H1 (cell line): ENCODE results near the gene DIP2B. TPM values are rescaled to one million over a fixed set of nuclear protein-coding genes. Genes with fewer than 3 reads are reported as not detected.

ENCODE experiments used
- CTCF ChIA-PET: fragments of 300-600 bp; sonication (Branson Sonifier 250); formaldehyde crosslinking; loops from one replicate; lab custom pipeline; 2021; ENCODE audit not compliant: partially characterized antibody; lab: Charles Lee
- POLR2A ChIA-PET: fragments of 300-600 bp; sonication (Branson Sonifier 250); formaldehyde crosslinking; loops from one replicate; lab custom pipeline; 2021; ENCODE audit warnings: inconsistent platforms; ENCODE audit not compliant: partially characterized antibody; lab: Charles Lee
- DNase-seq, 2 experiments: peaks; one replicate each; pipeline versions ENCODE4 v3.0.0 to v3.0.0-alpha.2; 2010 to 2022; ENCODE audit warnings: low spot score in 2 of 2, low read depth in 1 of 2, mixed read lengths in 1 of 2
- FAIRE-seq: peaks from 2 replicates; lab custom pipeline; 2011; peaks lifted over from hg19 to GRCh38; lab: Jason Lieb, UNC
- H2AFZ ChIP-seq: 2 replicates; pipeline ENCODE4 v1.8.1; 2012; ENCODE audit warnings: low read length, inconsistent platforms
- H2AK5ac ChIP-seq: 2 replicates; pipeline ENCODE4 v1.6.1; 2013; ENCODE audit warnings: low read depth, low read length
- H2BK120ac ChIP-seq: replicated peaks from 2 replicates; pipeline ENCODE3; 2013; ENCODE audit warnings: low read depth, low read length, inconsistent platforms
- H2BK12ac ChIP-seq: 2 replicates; pipeline ENCODE4 v1.6.1; 2013; ENCODE audit warnings: low read depth, low read length
- H2BK15ac ChIP-seq: 2 replicates; pipeline ENCODE4 v1.6.1; 2013; ENCODE audit warnings: low read length
- H2BK20ac ChIP-seq: 2 replicates; pipeline ENCODE4 v1.6.1; 2013; ENCODE audit warnings: low read length
- H2BK5ac ChIP-seq: 2 replicates; pipeline ENCODE4 v1.6.1; 2013; ENCODE audit warnings: low read depth, low read length
- H3K14ac ChIP-seq: 2 replicates; pipeline ENCODE4 v1.6.1; 2013; ENCODE audit warnings: inconsistent platforms; ENCODE audit not compliant: insufficient read length
- H3K18ac ChIP-seq: 2 replicates; pipeline ENCODE4 v1.6.1; 2013; ENCODE audit warnings: low read length; ENCODE audit errors: extremely low read depth
- H3K23ac ChIP-seq: 2 replicates; pipeline ENCODE4 v1.6.1; 2013; ENCODE audit warnings: inconsistent platforms; ENCODE audit not compliant: insufficient read length
- H3K23me2 ChIP-seq: 2 replicates; pipeline ENCODE4 v1.6.1; 2013; ENCODE audit warnings: low read depth, low read length
- H3K27ac ChIP-seq: 2 replicates; pipeline ENCODE4 v1.6.1; 2011; ENCODE audit warnings: low read depth, low read length, inconsistent platforms
- H3K27me3 ChIP-seq, 4 experiments: replicated peaks in 1 of 4; 1 replicate in 1 of 4; 2 replicates in 3 of 4; pipeline versions ENCODE4 v1.6.1 to v1.8.1; 2011 to 2013; ENCODE audit warnings: low read length in 3 of 4, mild to moderate bottlenecking in 3 of 4, inconsistent platforms in 2 of 4, mixed read lengths in 2 of 4, moderate library complexity in 1 of 4; ENCODE audit not compliant: control insufficient read depth in 3 of 4, insufficient read depth in 3 of 4; ENCODE audit errors: extremely low read depth in 1 of 4
- H3K36me3 ChIP-seq, 4 experiments: 2 replicates each; pipeline versions ENCODE4 v1.6.1 to v1.8.1; 2011 to 2013; ENCODE audit warnings: mild to moderate bottlenecking in 4 of 4, low read length in 3 of 4, moderate library complexity in 2 of 4, control low read depth in 1 of 4, inconsistent platforms in 1 of 4; ENCODE audit not compliant: insufficient read depth in 4 of 4, control insufficient read depth in 2 of 4
- H3K4ac ChIP-seq: replicated peaks from 2 replicates; pipeline ENCODE3; 2013; ENCODE audit warnings: low read length, low read depth, mixed read lengths, inconsistent platforms; ENCODE audit not compliant: insufficient read length
- H3K4me1 ChIP-seq, 4 experiments: replicated peaks in 1 of 4; 1 replicate in 1 of 4; 2 replicates in 3 of 4; pipeline versions ENCODE4 v1.6.1 to v1.8.1; 2011 to 2013; ENCODE audit warnings: low read length in 3 of 4, inconsistent platforms in 2 of 4, mixed read lengths in 1 of 4; ENCODE audit not compliant: insufficient read depth in 4 of 4, control insufficient read depth in 3 of 4
- H3K4me2 ChIP-seq, 2 experiments: 2 replicates each; pipeline versions ENCODE4 v1.6.1 to v1.8.1; 2011 to 2013; ENCODE audit warnings: low read depth in 2 of 2, low read length in 2 of 2, control low read depth in 1 of 2, inconsistent platforms in 1 of 2, mild to moderate bottlenecking in 1 of 2; ENCODE audit not compliant: insufficient read depth in 1 of 2
- H3K4me3 ChIP-seq, 4 experiments: fragments of 200-600, 300-600 bp in 1 of 4; sonication (generic), shearing (Covaris generic), sonication (Bioruptor Twin) in 1 of 4; 2 replicates each; pipeline versions ENCODE4 v1.5.1 to v1.8.1; 2011 to 2016; ENCODE audit warnings: low read length in 4 of 4, low read depth in 3 of 4, control low read depth in 2 of 4, inconsistent platforms in 2 of 4, mild to moderate bottlenecking in 2 of 4, mixed read lengths in 1 of 4, moderate library complexity in 1 of 4; ENCODE audit not compliant: insufficient read depth in 2 of 4; ENCODE audit errors: extremely low read depth in 1 of 4
- H3K56ac ChIP-seq: replicated peaks from 2 replicates; pipeline ENCODE3; 2013; ENCODE audit warnings: low read depth, mild to moderate bottlenecking, mixed read lengths, low read length, inconsistent platforms; ENCODE audit not compliant: insufficient read length
- H3K79me1 ChIP-seq: 2 replicates; pipeline ENCODE4 v1.6.1; 2013; ENCODE audit warnings: low read depth, low read length, control low read depth
- H3K79me2 ChIP-seq, 2 experiments: 2 replicates each; pipeline versions ENCODE4 v1.6.1 to v1.8.1; 2012 to 2013; ENCODE audit warnings: low read length in 2 of 2, mild to moderate bottlenecking in 2 of 2, inconsistent platforms in 1 of 2; ENCODE audit not compliant: insufficient read depth in 2 of 2, control insufficient read depth in 1 of 2
- H3K9ac ChIP-seq, 4 experiments: replicated peaks in 1 of 4; 1 replicate in 1 of 4; 2 replicates in 3 of 4; pipeline versions ENCODE4 v1.6.1 to v1.8.1; 2011 to 2013; ENCODE audit warnings: low read depth in 3 of 4, low read length in 3 of 4, control low read depth in 2 of 4, mild to moderate bottlenecking in 2 of 4, moderate library complexity in 2 of 4, inconsistent platforms in 1 of 4; ENCODE audit errors: extremely low read depth in 1 of 4
- H3K9me3 ChIP-seq, 2 experiments: 2 replicates each; pipeline versions ENCODE4 v1.6.1 to v1.8.1; 2012 to 2013; ENCODE audit warnings: mild to moderate bottlenecking in 2 of 2, moderate library complexity in 2 of 2, control low read depth in 1 of 2, inconsistent platforms in 1 of 2, low read depth in 1 of 2, low read length in 1 of 2, mixed read lengths in 1 of 2; ENCODE audit not compliant: insufficient read depth in 2 of 2
- H4K20me1 ChIP-seq, 2 experiments: replicated peaks in 1 of 2; 2 replicates each; pipeline versions ENCODE3 to v1.8.1; 2011 to 2013; ENCODE audit warnings: inconsistent platforms in 2 of 2, low read length in 2 of 2, mild to moderate bottlenecking in 1 of 2; ENCODE audit not compliant: insufficient read depth in 2 of 2, control insufficient read depth in 1 of 2
- H4K5ac ChIP-seq: 2 replicates; pipeline ENCODE4 v1.6.1; 2013; ENCODE audit warnings: low read length, low read depth, mixed read lengths, inconsistent platforms; ENCODE audit not compliant: insufficient read length
- H4K8ac ChIP-seq: 2 replicates; pipeline ENCODE4 v1.8.0; 2013; ENCODE audit warnings: mild to moderate bottlenecking, moderate library complexity, low read length, inconsistent platforms; ENCODE audit not compliant: insufficient read depth; ENCODE audit errors: extremely low read depth
- H4K91ac ChIP-seq: replicated peaks from 2 replicates; pipeline ENCODE3; 2013; ENCODE audit warnings: low read length, mixed read lengths, inconsistent platforms; ENCODE audit not compliant: insufficient read length
- ASH2L ChIP-seq: fragments of 200-600, 300-600 bp; sonication (generic); IDR thresholded peaks from one replicate; pipeline ENCODE4 v1.7.1; 2017; ENCODE audit warnings: low read length
- WGBS, 2 experiments: shearing (Covaris generic) in 1 of 2; methylation state at CpG; one replicate each; pipeline versions ENCODE4 v1.1.6 to v1.1.7; 2013 to 2015; ENCODE audit warnings: low lambda C conversion rate in 2 of 2, mixed read lengths in 2 of 2, inconsistent platforms in 1 of 2, low coverage in 1 of 2, missing lambda C conversion rate in 1 of 2; ENCODE audit not compliant: insufficient replicate concordance in 2 of 2, insufficient coverage in 1 of 2, insufficient read length in 1 of 2; ENCODE audit errors: extremely low coverage in 1 of 2, missing lambda C conversion rate in 1 of 2; 5-methylcytosine and 5-hydroxymethylcytosine counted together
- polyA plus RNA-seq, 7 experiments: library from polyadenylated mRNA; depleted of rRNA in 3 of 7; stranded (reverse) in 5 of 7; unstranded in 2 of 7; fragments of >200 nt in 5 of 7; fragments of 200-250 nt in 2 of 7; gene quantifications; 1 replicate in 5 of 7; 2 replicates in 1 of 7; 4 replicates in 1 of 7; pipeline versions ENCODE4 v1.2.1 to v1.2.3, GENCODE V29; 2011 to 2013; ENCODE audit warnings: missing spikeins in 2 of 7, mixed read lengths in 2 of 7
- total RNA-seq: library from RNA; stranded (reverse); fragmentation: NEBNext Ultra II Directional; extraction: Animal tissue kit (Norgen Biotek cat#: 25700); gene quantifications from 2 replicates; pipeline ENCODE4 v1.2.1, GENCODE V29; 2021

Gene DIP2B
- total and polyA plus RNA-seq, 2 of the 8 experiments (the other 6 are each of a cell fraction or from before 2014, with no cell fraction given), result 11.1 to 29.6 TPM

DNA sequence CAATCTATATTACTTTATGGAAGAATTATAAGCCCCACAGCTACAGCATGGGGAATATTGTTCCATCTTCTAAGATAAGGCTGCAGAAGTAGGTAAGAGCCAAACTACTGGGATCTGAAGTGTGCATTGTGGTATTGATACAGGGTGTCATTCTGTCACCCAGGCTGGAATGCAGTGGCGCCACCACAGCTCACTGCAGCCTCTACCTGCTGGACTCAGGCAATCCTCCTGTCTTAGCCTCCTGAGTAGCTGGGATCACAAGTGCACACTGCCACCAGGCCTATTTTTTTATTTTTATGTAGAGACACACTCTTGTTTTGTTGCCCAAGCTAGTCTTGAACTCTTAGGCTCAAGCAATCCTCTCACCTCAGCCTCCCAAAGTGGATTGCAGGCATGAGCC lies 21.3 kb upstream of the DIP2B start:
- H3K36me3 ChIP-seq, result no peaks in the 10 kb centered on the region
- no peak overlapping the region for H3K18ac ChIP-seq
- no peak overlapping the region for H4K5ac ChIP-seq
- H3K4me3 ChIP-seq, result no peak overlapping the region
- H2BK12ac ChIP-seq, result no peak overlapping the region
- WGBS, 2 experiments, result 93% methylated on average over 1 of the region's 1 CpG; no CpG with 5 or more reads in 1 of the 2 experiments
- no peaks in the 10 kb centered on the region for H4K20me1 ChIP-seq
- H3K14ac ChIP-seq, result no peak overlapping the region
- no peak overlapping the region for H3K9ac ChIP-seq
- no peak for FAIRE-seq
- no peak overlapping the region for H2AK5ac ChIP-seq
- H4K91ac ChIP-seq, result no peak overlapping the region
- no peak overlapping the region for H2BK5ac ChIP-seq
- H3K56ac ChIP-seq, result no peak overlapping the region
- DNase-seq, result no peak
- H3K79me1 ChIP-seq, result no peaks in the 10 kb centered on the region
- no peak overlapping the region for H2BK15ac ChIP-seq
- no peaks in the 10 kb centered on the region for H3K79me2 ChIP-seq
- CTCF ChIA-PET, result interaction anchor here (0.6 to 1.0 kb wide), 3 partner anchors 21 to 374 kb away, joined by 3 read pairs; partner anchors contain the start of gene DIP2B
- no peak overlapping the region for H3K27ac ChIP-seq
- H3K4me1 ChIP-seq, result no peaks in the 10 kb centered on the region
- no peak overlapping the region for H3K4ac ChIP-seq
- H4K8ac ChIP-seq, result no peak overlapping the region
- H3K23me2 ChIP-seq, result no peaks in the 10 kb centered on the region
- H2BK20ac ChIP-seq, result no peak overlapping the region
- H3K9me3 ChIP-seq, result no peaks in the 10 kb centered on the region
- POLR2A ChIA-PET, result no interaction called here
- H2AFZ ChIP-seq, result no peak overlapping the region
- H3K4me2 ChIP-seq, result no peak overlapping the region
- no peak overlapping the region for H2BK120ac ChIP-seq
- no peaks in the 10 kb centered on the region for H3K27me3 ChIP-seq
- no peak overlapping the region for H3K23ac ChIP-seq
- TF ChIP-seq ASH2L, result no peak
